Hypothalamus (tissue), 51 donors: ENCODE measurements around the gene KDELR3.

Experiments used
- DNase-seq, 51 donors: peaks; one replicate each; lab custom pipeline; 2025; lab: John Stamatoyannopoulos, UW

Gene KDELR3

GRCh38 chr22:38479096-38479837 lies 11.4 kb downstream of the KDELR3 start:
- DNase-seq = no peak

GRCh38 chr22:38481162-38481870 lies 13.4 kb downstream of the KDELR3 start:
- no peak for DNase-seq

- no peak for DNase-seq
Measured at GRCh38 chr22:38481871-38482332, 14.0 kb downstream of the KDELR3 start.

GRCh38 chr22:38482662-38483308 lies 14.9 kb downstream of the KDELR3 start:
- no peak for DNase-seq

GRCh38 chr22:38484244-38484643 lies 16.3 kb downstream of the KDELR3 start:
- DNase-seq = no peak

- no peak for DNase-seq
Measured at GRCh38 chr22:38485783-38486182, 17.9 kb downstream of the KDELR3 start.

- peak in 1 of 51 donors; percentile 18 for DNase-seq
Measured at GRCh38 chr22:38487946-38488345, 20.1 kb downstream of the KDELR3 start.

GRCh38 chr22:38489142-38489541 lies 21.2 kb downstream of the KDELR3 start:
- DNase-seq = no peak

GRCh38 chr22:38489561-38490145 lies 21.8 kb downstream of the KDELR3 start:
- no peak for DNase-seq

GRCh38 chr22:38490475-38490874 lies 22.6 kb downstream of the KDELR3 start:
- DNase-seq = no peak

GRCh38 chr22:38490915-38491314 lies 23.0 kb downstream of the KDELR3 start:
- DNase-seq = peak in 12 of 51 donors; percentile 6 to 45 (median 20)

- no peak for DNase-seq
Measured at GRCh38 chr22:38491707-38492348, 23.9 kb downstream of the KDELR3 start.

- DNase-seq = no peak
Measured at GRCh38 chr22:38494498-38494897, 26.6 kb downstream of the KDELR3 start.

GRCh38 chr22:38494939-38495338 lies 27.0 kb downstream of the KDELR3 start:
- no peak for DNase-seq

GRCh38 chr22:38497869-38498268 lies 30.0 kb downstream of the KDELR3 start:
- DNase-seq = no peak

- no peak for DNase-seq
Measured at GRCh38 chr22:38501797-38502672, 34.1 kb downstream of the KDELR3 start.

GRCh38 chr22:38503021-38503420 lies 35.1 kb downstream of the KDELR3 start:
- no peak for DNase-seq

GRCh38 chr22:38504731-38505540 lies 37.0 kb downstream of the KDELR3 start:
- DNase-seq = peak in 7 of 51 donors; percentile 3 to 21 (median 8)
